Measurements from ENCODE around the gene NDUFA7. TPM values are rescaled to one million over a fixed set of nuclear protein-coding genes. Genes with fewer than 3 reads are reported as not detected.

Gene NDUFA7
- total and polyA plus RNA-seq, 2 of the 13 experiments (the other 11 are each of a cell fraction or from before 2014, with no cell fraction given): 64.5 to 71.5 TPM

DNA sequence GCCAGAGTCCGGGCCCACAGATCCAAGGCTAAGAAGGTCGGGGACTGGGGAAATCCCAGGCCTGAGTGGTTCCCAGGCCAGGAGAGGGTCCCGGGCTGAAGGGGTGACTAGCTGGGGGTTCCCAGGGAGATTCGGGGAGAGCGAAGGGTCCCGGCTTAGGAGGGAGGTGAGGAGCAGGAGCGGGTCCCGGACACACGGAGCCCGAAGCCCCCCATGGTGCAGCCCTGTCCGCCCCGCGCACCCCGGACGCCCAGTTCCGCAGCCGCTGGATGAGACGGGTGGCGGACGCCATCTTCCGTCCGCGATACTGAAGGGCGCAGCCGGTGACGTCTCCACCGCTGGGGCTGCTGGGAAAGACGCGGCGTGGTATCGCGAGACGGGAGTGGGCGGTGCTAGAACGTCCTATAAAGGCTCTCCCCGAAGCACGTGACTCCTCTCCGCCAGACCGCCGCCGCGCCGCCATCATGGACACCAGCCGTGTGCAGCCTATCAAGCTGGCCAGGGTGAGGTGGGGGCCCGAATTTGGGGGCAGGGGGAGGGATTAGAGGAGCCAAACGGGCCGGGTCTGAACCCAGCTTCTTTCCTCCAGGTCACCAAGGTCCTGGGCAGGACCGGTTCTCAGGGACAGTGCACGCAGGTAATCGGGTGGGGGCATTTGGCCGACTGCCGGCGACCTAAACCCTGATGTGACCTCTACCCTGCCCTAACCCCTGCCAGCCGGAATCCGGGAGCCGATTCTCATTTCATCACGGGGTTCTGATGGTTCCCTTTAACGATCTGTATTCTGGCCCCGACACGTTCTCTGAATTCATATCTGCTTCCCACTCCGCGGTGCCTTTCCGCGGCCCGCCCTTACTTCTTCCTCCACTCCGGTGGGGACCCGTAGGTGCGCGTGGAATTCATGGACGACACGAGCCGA, at the start of gene NDUFA7, which contains the start of gene RPS28 (continued):
- TF ChIP-seq ZNF446 (CRISPR knock-in tag; IDR thresholded peaks at IDR 0.05) (peak; percentile 72; the same call in 1 of the 2 replicates), ZNF616 (CRISPR knock-in tag; IDR thresholded peaks at IDR 0.05; ENCODE audit: low read depth) (peak; percentile 83; the same call in 1 of the 2 replicates), MAF1 (CRISPR knock-in tag; IDR thresholded peaks at IDR 0.05; ENCODE audit: borderline replicate concordance) (peak; percentile 55; the same call in 1 of the 2 replicates), ZNF496 (CRISPR knock-in tag; IDR thresholded peaks at IDR 0.05; ENCODE audit: insufficient replicate concordance) (no peak), NFKB2 (CRISPR knock-in tag; IDR thresholded peaks at IDR 0.05; ENCODE audit: borderline replicate concordance) (0 out of 2 replicates have a peak, but pooled peaks have one; percentile 65), ZNF350 (CRISPR knock-in tag; IDR thresholded peaks at IDR 0.05; ENCODE audit: borderline replicate concordance, low read depth) (peak; percentile 89), FIP1L1 (IDR thresholded peaks at IDR 0.05; ENCODE audit: borderline replicate concordance, insufficient read depth, low read depth, low read length) (no peak), ZBTB39 (CRISPR knock-in tag; IDR thresholded peaks at IDR 0.05) (0 out of 2 replicates have a peak, but pooled peaks have one; percentile 37), ZBTB38 (CRISPR knock-in tag; IDR thresholded peaks at IDR 0.05) (peak; percentile 80), ZNF567 (CRISPR knock-in tag; IDR thresholded peaks at IDR 0.05; ENCODE audit: borderline replicate concordance) (peak; percentile 88), ZNF563 (CRISPR knock-in tag; IDR thresholded peaks at IDR 0.05) (peak; percentile 49; the same call in 1 of the 2 replicates), DZIP1 (CRISPR knock-in tag; IDR thresholded peaks at IDR 0.05) (0 out of 2 replicates have a peak, but pooled peaks have one; percentile 26), RBFOX2 (IDR thresholded peaks at IDR 0.05; ENCODE audit: low read depth, low read length) (peak; percentile 97), ZNF773 (CRISPR knock-in tag; IDR thresholded peaks at IDR 0.05; ENCODE audit: borderline replicate concordance) (peak; percentile 29; the same call in 1 of the 2 replicates), NBN (conservative IDR thresholded peaks at IDR 0.05) (no peak), KDM2A (CRISPR knock-in tag; IDR thresholded peaks at IDR 0.05; ENCODE audit: borderline replicate concordance, low read depth) (peak; percentile 85)
- TF ChIP-seq, protein P1, sequence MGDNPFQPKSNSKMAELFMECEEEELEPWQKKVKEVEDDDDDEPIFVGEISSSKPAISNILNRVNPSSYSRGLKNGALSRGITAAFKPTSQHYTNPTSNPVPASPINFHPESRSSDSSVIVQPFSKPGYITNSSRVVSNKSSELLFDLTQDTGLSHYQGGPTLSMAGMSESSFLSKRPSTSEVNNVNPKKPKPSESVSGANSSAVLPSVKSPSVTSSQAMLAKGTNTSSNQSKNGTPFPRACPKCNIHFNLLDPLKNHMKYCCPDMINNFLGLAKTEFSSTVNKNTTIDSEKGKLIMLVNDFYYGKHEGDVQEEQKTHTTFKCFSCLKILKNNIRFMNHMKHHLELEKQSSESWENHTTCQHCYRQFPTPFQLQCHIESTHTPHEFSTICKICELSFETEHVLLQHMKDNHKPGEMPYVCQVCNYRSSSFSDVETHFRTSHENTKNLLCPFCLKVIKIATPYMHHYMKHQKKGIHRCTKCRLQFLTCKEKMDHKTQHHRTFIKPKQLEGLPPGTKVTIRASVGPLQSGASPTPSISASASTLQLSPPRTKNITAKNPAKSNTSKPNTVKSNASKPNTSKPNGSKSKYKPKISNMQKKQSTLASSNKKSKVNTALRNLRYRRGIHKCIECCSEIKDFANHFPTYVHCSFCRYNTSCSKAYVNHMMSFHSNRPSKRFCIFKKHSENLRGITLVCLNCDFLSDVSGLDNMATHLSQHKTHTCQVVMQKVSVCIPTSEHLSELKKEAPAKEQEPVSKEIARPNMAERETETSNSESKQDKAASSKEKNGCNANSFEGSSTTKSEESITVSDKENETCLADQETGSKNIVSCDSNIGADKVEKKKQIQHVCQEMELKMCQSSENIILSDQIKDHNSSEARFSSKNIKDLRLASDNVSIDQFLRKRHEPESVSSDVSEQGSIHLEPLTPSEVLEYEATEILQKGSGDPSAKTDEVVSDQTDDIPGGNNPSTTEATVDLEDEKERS (CRISPR knock-in tag; IDR thresholded peaks at IDR 0.05): no peak
- TF ChIP-seq, protein P2, sequence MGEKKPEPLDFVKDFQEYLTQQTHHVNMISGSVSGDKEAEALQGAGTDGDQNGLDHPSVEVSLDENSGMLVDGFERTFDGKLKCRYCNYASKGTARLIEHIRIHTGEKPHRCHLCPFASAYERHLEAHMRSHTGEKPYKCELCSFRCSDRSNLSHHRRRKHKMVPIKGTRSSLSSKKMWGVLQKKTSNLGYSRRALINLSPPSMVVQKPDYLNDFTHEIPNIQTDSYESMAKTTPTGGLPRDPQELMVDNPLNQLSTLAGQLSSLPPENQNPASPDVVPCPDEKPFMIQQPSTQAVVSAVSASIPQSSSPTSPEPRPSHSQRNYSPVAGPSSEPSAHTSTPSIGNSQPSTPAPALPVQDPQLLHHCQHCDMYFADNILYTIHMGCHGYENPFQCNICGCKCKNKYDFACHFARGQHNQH (CRISPR knock-in tag; IDR thresholded peaks at IDR 0.05): peak; percentile 76

Measured in HepG2 (cell line).